Activated CD4-positive, alpha-beta memory T cell treated with anti-CD3 and anti-CD28 coated beads, Interleukin-2, amount 10 ng/mL, durations not matched to agents 7 days and 5 days (primary cell): ENCODE measurements around the gene VIPAS39. TPM values are rescaled to one million over a fixed set of nuclear protein-coding genes. Genes with fewer than 3 reads are reported as not detected.
A peak's percentile ranks its signal among the peaks of the same experiment; 100 is the strongest.
"Not testable (repeated sequence)": the region's sequence is repeated elsewhere in the genome, so short reads cannot be mapped to it uniquely, and the experiment has no call there.

Source experiments
- CTCF ChIA-PET: fragments of 350-600 bp; sonication (Branson Sonifier 250); formaldehyde crosslinking; loops from one replicate; lab custom pipeline; 2021; ENCODE audit warnings: antibody characterized with exemption, inconsistent platforms; lab: Charles Lee
- POLR2A ChIA-PET: fragments of 350-600 bp; sonication (Branson Sonifier 250); formaldehyde crosslinking; loops from one replicate; lab custom pipeline; 2021; ENCODE audit warnings: antibody characterized with exemption; lab: Charles Lee
- DNase-seq: peaks from one replicate; pipeline ENCODE4 v3.0.0-alpha.2; 2020
- H3K27ac Mint-ChIP-seq: one replicate; pipeline ENCODE4 v1.8.0; 2021; ENCODE audit warnings: mild to moderate bottlenecking, mixed read lengths
- H3K27me3 Mint-ChIP-seq: one replicate; pipeline ENCODE4 v1.8.0; 2021; ENCODE audit warnings: mixed read lengths
- H3K36me3 Mint-ChIP-seq: one replicate; pipeline ENCODE4 v1.8.0; 2021; ENCODE audit warnings: low read depth, mixed read lengths
- H3K4me1 Mint-ChIP-seq: one replicate; pipeline ENCODE4 v1.8.0; 2021; ENCODE audit warnings: mixed read lengths
- H3K4me3 Mint-ChIP-seq: one replicate; pipeline ENCODE4 v1.8.0; 2021; ENCODE audit warnings: mild to moderate bottlenecking, mixed read lengths
- H3K9me3 Mint-ChIP-seq: one replicate; pipeline ENCODE4 v1.8.0; 2021; ENCODE audit warnings: mixed read lengths
- total RNA-seq, 2 experiments: library from RNA; stranded (reverse); gene quantifications; one replicate each; pipeline ENCODE4 v1.2.3, GENCODE V29; 2021

VIPAS39 gene
- total RNA-seq, 2 experiments from 2014 or later = 20.3 to 20.6 TPM

GRCh38 chr14:77415403-77416030 is 41.9 kb downstream of the VIPAS39 start:
- not testable (repeated sequence) for H3K36me3 Mint-ChIP-seq

GRCh38 chr14:77409131-77409533 is 48.3 kb downstream of the VIPAS39 start:
- Mint-ChIP-seq H3K4me3 (no peak overlapping the region), H3K36me3 (no peaks in the 10 kb centered on the region), H3K9me3 (no peaks in the 10 kb centered on the region), H3K27ac (no peak overlapping the region), H3K4me1 (peaks cover 13% of the 10 kb centered on the region), H3K27me3 (no peaks in the 10 kb centered on the region)
- ChIA-PET POLR2A (no interaction called here), CTCF (no interaction called here)
- DNase-seq = no peak

More at GRCh38 chr14:77415403-77416030, 41.9 kb downstream of the VIPAS39 start:
- CTCF ChIA-PET, H3K4me1 Mint-ChIP-seq, H3K27me3 Mint-ChIP-seq, H3K27ac Mint-ChIP-seq, POLR2A ChIA-PET, H3K4me3 Mint-ChIP-seq, DNase-seq: not testable (repeated sequence)
- peaks cover 16% of the 10 kb centered on the region for H3K9me3 Mint-ChIP-seq

GRCh38 chr14:77407158-77407557 is 50.2 kb downstream of the VIPAS39 start:
- Mint-ChIP-seq H3K9me3 (no peaks in the 10 kb centered on the region), H3K4me3 (no peak overlapping the region), H3K27ac (no peak overlapping the region), H3K27me3 (no peaks in the 10 kb centered on the region), H3K36me3 (no peaks in the 10 kb centered on the region), H3K4me1 (peaks cover 13% of the 10 kb centered on the region)
- POLR2A ChIA-PET = interaction anchor here (1.6 kb wide), 1 partner anchor 30 kb away, joined by 5 read pairs; the partner anchor contains the start of genes SAMD15 and TMED8
- DNase-seq = no peak
- CTCF ChIA-PET = interaction anchor here (1.0 kb wide), 2 partner anchors 31 to 52 kb away, joined by 3 read pairs; partner anchors contain the start of gene TMED8

- Mint-ChIP-seq H3K4me1 (peaks cover 13% of the 10 kb centered on the region), H3K36me3 (no peaks in the 10 kb centered on the region), H3K27ac (no peak overlapping the region), H3K4me3 (no peak overlapping the region), H3K27me3 (no peaks in the 10 kb centered on the region), H3K9me3 (no peaks in the 10 kb centered on the region)
- ChIA-PET POLR2A (interaction anchor here (1.6 kb wide), 1 partner anchor 30 kb away, joined by 5 read pairs; the partner anchor contains the start of genes SAMD15 and TMED8), CTCF (interaction anchor here (1.0 kb wide), 1 partner anchor 30 kb away, joined by 3 read pairs; the partner anchor contains the start of gene TMED8)
- no peak for DNase-seq
These were observed 50.7 kb downstream of the VIPAS39 start for GRCh38 chr14:77406718-77407117.

GRCh38 chr14:77406086-77406485 is 51.3 kb downstream of the VIPAS39 start:
- H3K27me3 Mint-ChIP-seq = no peaks in the 10 kb centered on the region

GRCh38 chr14:77403768-77404167 is 53.6 kb downstream of the VIPAS39 start:
- Mint-ChIP-seq H3K36me3 (no peaks in the 10 kb centered on the region), H3K27me3 (no peaks in the 10 kb centered on the region), H3K4me1 (peaks cover 13% of the 10 kb centered on the region), H3K4me3 (no peak overlapping the region), H3K9me3 (no peaks in the 10 kb centered on the region), H3K27ac (no peak overlapping the region)
- ChIA-PET CTCF (no interaction called here), POLR2A (no interaction called here)
- DNase-seq = no peak

More at GRCh38 chr14:77406086-77406485, 51.3 kb downstream of the VIPAS39 start:
- peaks cover 13% of the 10 kb centered on the region for H3K4me1 Mint-ChIP-seq
- H3K9me3 Mint-ChIP-seq = no peaks in the 10 kb centered on the region
- POLR2A ChIA-PET = interaction anchor here (1.6 kb wide), 1 partner anchor 29 kb away, joined by 5 read pairs; the partner anchor contains the start of genes SAMD15 and TMED8
- H3K27ac Mint-ChIP-seq = no peak overlapping the region
- CTCF ChIA-PET = interaction anchor here (1.2 kb wide), 1 partner anchor 90 kb away, joined by 3 read pairs; no protein-coding TSS in a partner anchor
- no peaks in the 10 kb centered on the region for H3K36me3 Mint-ChIP-seq
- H3K4me3 Mint-ChIP-seq = no peak overlapping the region
- no peak for DNase-seq

- POLR2A ChIA-PET = no interaction called here
- no peaks in the 10 kb centered on the region for H3K9me3 Mint-ChIP-seq
- H3K4me3 Mint-ChIP-seq = no peak overlapping the region
These were observed 57.2 kb downstream of the VIPAS39 start for GRCh38 chr14:77400216-77400615.

GRCh38 chr14:77390188-77390587 is 67.2 kb downstream of the VIPAS39 start:
- Mint-ChIP-seq H3K27ac (no peak overlapping the region), H3K9me3 (no peaks in the 10 kb centered on the region), H3K36me3 (no peaks in the 10 kb centered on the region), H3K4me1 (no peaks in the 10 kb centered on the region), H3K27me3 (no peaks in the 10 kb centered on the region), H3K4me3 (no peak overlapping the region)
- CTCF ChIA-PET = no interaction called here
- POLR2A ChIA-PET = no interaction called here
- DNase-seq = no peak

More at GRCh38 chr14:77400216-77400615, 57.2 kb downstream of the VIPAS39 start:
- H3K27me3 Mint-ChIP-seq = no peaks in the 10 kb centered on the region
- DNase-seq = no peak
- no peaks in the 10 kb centered on the region for H3K4me1 Mint-ChIP-seq
- H3K27ac Mint-ChIP-seq = no peak overlapping the region
- CTCF ChIA-PET = no interaction called here
- no peaks in the 10 kb centered on the region for H3K36me3 Mint-ChIP-seq

GRCh38 chr14:77378701-77379100 is 78.7 kb downstream of the VIPAS39 start:
- ChIA-PET POLR2A (no interaction called here), CTCF (no interaction called here)
- Mint-ChIP-seq H3K27ac (no peak overlapping the region), H3K27me3 (no peaks in the 10 kb centered on the region), H3K9me3 (no peaks in the 10 kb centered on the region), H3K36me3 (peaks cover 19% of the 10 kb centered on the region), H3K4me1 (peaks cover 25% of the 10 kb centered on the region), H3K4me3 (no peak overlapping the region)
- no peak for DNase-seq

GRCh38 chr14:77377502-77377844 is 79.9 kb downstream of the VIPAS39 start:
- no peak for DNase-seq
- CTCF ChIA-PET = interaction anchor here (1.0 to 2.9 kb wide), 8 partner anchors 24 to 253 kb away, joined by 3 to 17 read pairs (median 6); partner anchors contain the start of genes AHSA1, GSTZ1, POMT2 and VIPAS39
- H3K9me3 Mint-ChIP-seq = no peaks in the 10 kb centered on the region
- no peak overlapping the region for H3K27ac Mint-ChIP-seq
- POLR2A ChIA-PET = interaction anchor here (0.7 to 4.3 kb wide), 11 partner anchors 10 to 257 kb away, joined by 3 to 39 read pairs (median 5); partner anchors contain the start of genes AHSA1, GSTZ1, POMT2 and VIPAS39
- H3K27me3 Mint-ChIP-seq = no peaks in the 10 kb centered on the region
- H3K4me1 Mint-ChIP-seq = peaks cover 36% of the 10 kb centered on the region
- H3K36me3 Mint-ChIP-seq = peaks cover 28% of the 10 kb centered on the region
- no peak overlapping the region for H3K4me3 Mint-ChIP-seq

- peaks cover 40% of the 10 kb centered on the region for H3K4me1 Mint-ChIP-seq
- peak within 1 kb of the TSS; percentile 77 for H3K27ac Mint-ChIP-seq
- CTCF ChIA-PET = interaction anchor here (0.5 to 2.9 kb wide), 12 partner anchors 24 to 253 kb away, joined by 3 to 17 read pairs (median 4); partner anchors contain the start of genes AHSA1, GSTZ1, POMT2 and VIPAS39
- no peaks in the 10 kb centered on the region for H3K9me3 Mint-ChIP-seq
- H3K27me3 Mint-ChIP-seq = no peaks in the 10 kb centered on the region
- peak; percentile 86 for DNase-seq
- peak within 1 kb of the TSS; percentile 87 for H3K4me3 Mint-ChIP-seq
- POLR2A ChIA-PET = interaction anchor here (0.7 to 4.3 kb wide), 11 partner anchors 9 to 257 kb away, joined by 3 to 39 read pairs (median 5); partner anchors contain the start of genes AHSA1, GSTZ1, POMT2 and VIPAS39
- peaks cover 29% of the 10 kb centered on the region for H3K36me3 Mint-ChIP-seq
These were observed 80.5 kb downstream of the VIPAS39 start, which contains the start of the genes SAMD15 and TMED8 for GRCh38 chr14:77376771-77377501. SAMD15 (plus strand) TSS chr14:77377379; CDS start chr14:77377419, 40 bp downstream. TMED8 (minus strand) TSS chr14:77377094; CDS start chr14:77377053, 41 bp downstream.
